HepG2 (cell line): ENCODE measurements around the gene CTNNA1. TPM values are rescaled to one million over a fixed set of nuclear protein-coding genes. Genes with fewer than 3 reads are reported as not detected.

Source experiments
- ATAC-seq: fragments of 200-7000 bp; cut with Tn5 transposase; 3 replicates; pipeline ENCODE4 v1.9.1; 2020; ENCODE audit warnings: mild to moderate bottlenecking, moderate library complexity
- BruUV-seq: library from RNA; stranded (reverse); fragments of 400-500 nt; replicated peaks from 2 replicates; lab custom pipeline; 2021; lab: Mats Ljungman, UMichigan
- CTCF ChIA-PET: fragments of 300-600 bp; formaldehyde crosslinking; extraction: SDS; loops from one replicate; lab custom pipeline; 2021; ENCODE audit warnings: low total read pairs, inconsistent platforms, low intra/inter-chr PET ratio; lab: Yijun Ruan, JAX
- POLR2A ChIA-PET: fragments of 350-600 bp; sonication (Branson Sonifier 250); formaldehyde crosslinking; loops from one replicate; lab custom pipeline; 2020; ENCODE audit warnings: antibody characterized with exemption, inconsistent platforms; lab: Yijun Ruan, JAX
- DNase-seq: peaks from one replicate; pipeline ENCODE4 v3.0.0-alpha.2; 2015; ENCODE audit warnings: low spot score
- FAIRE-seq: peaks from 3 replicates; lab custom pipeline; 2011; peaks lifted over from hg19 to GRCh38; lab: Jason Lieb, UNC
- H2AFZ ChIP-seq: one replicate; pipeline ENCODE4 v1.6.1; 2011; ENCODE audit warnings: low read length, inconsistent platforms
- H3K27ac ChIP-seq: fragments of 300-600 bp; 3 replicates; pipeline ENCODE4 v1.8.0; 2011; ENCODE audit warnings: mixed run types, mild to moderate bottlenecking, mixed read lengths, low read length, inconsistent platforms; ENCODE audit not compliant: insufficient read depth; ENCODE audit errors: extremely low read length
- H3K27me3 ChIP-seq, 2 experiments: fragments of 200-600 bp in 1 of 2; 2 replicates in 1 of 2; 3 replicates in 1 of 2; pipeline versions ENCODE4 v1.6.0 to v1.8.0; 2011; ENCODE audit warnings: low read length in 2 of 2, mild to moderate bottlenecking in 2 of 2, moderate library complexity in 2 of 2, inconsistent platforms in 1 of 2; ENCODE audit not compliant: insufficient read depth in 2 of 2, control insufficient read depth in 1 of 2
- H3K36me3 ChIP-seq, 2 experiments: fragments of 200-600 bp in 1 of 2; replicated peaks in 1 of 2; 2 replicates in 1 of 2; 3 replicates in 1 of 2; pipeline versions ENCODE4 v1.5.1 to v1.8.0; 2011; ENCODE audit warnings: low read length in 2 of 2, inconsistent platforms in 1 of 2; ENCODE audit not compliant: insufficient read depth in 2 of 2, control insufficient read depth in 1 of 2
- H3K4me1 ChIP-seq: 2 replicates; pipeline ENCODE4 v1.5.1; 2012; ENCODE audit warnings: low read length, inconsistent platforms; ENCODE audit not compliant: insufficient read depth
- H3K4me2 ChIP-seq: 2 replicates; pipeline ENCODE4 v1.6.0; 2011; ENCODE audit warnings: low read depth, low read length, inconsistent platforms
- H3K4me3 ChIP-seq, 3 experiments: fragments of 200-600 bp in 1 of 3; sonication (generic), shearing (Covaris generic) in 1 of 3; replicated peaks in 1 of 3; 2 replicates each; pipeline ENCODE4 v1.5.1; 2011 to 2016; ENCODE audit warnings: low read length in 3 of 3, inconsistent platforms in 2 of 3, low read depth in 2 of 3, mild to moderate bottlenecking in 2 of 3, control low read depth in 1 of 3, mixed read lengths in 1 of 3; ENCODE audit not compliant: insufficient read depth in 1 of 3
- H3K79me2 ChIP-seq: one replicate; pipeline ENCODE4 v1.6.1; 2011; ENCODE audit warnings: low read length, inconsistent platforms; ENCODE audit not compliant: insufficient read depth
- H3K9ac ChIP-seq: 2 replicates; pipeline ENCODE4 v1.6.0; 2011; ENCODE audit warnings: mild to moderate bottlenecking, low read depth, low read length, inconsistent platforms; ENCODE audit not compliant: insufficient read depth
- H3K9me3 ChIP-seq: 2 replicates; pipeline ENCODE4 v1.5.1; 2012; ENCODE audit warnings: mild to moderate bottlenecking, low read length
- H4K20me1 ChIP-seq: 2 replicates; pipeline ENCODE4 v1.6.0; 2011; ENCODE audit warnings: inconsistent platforms, mild to moderate bottlenecking, low read length, moderate library complexity; ENCODE audit not compliant: insufficient read depth
- FOSL2 ChIP-seq: sonication (generic); formaldehyde crosslinking; IDR thresholded peaks from 2 replicates; pipeline ENCODE4 v1.4.0; 2020; ENCODE audit warnings: missing genetic modification reagents
- HOXA9 ChIP-seq: sonication (generic); formaldehyde crosslinking; IDR thresholded peaks from 2 replicates; pipeline ENCODE4 v1.8.1; 2022; ENCODE audit warnings: missing genetic modification reagents, mild to moderate bottlenecking, moderate library complexity, borderline replicate concordance
- MEIS2 ChIP-seq: sonication (generic); formaldehyde crosslinking; IDR thresholded peaks from 2 replicates; pipeline ENCODE4 v1.9.0; 2021; ENCODE audit warnings: mild to moderate bottlenecking, missing genetic modification reagents
- PCBP2 ChIP-seq: fragments of 200-400 bp; formaldehyde crosslinking; optimal IDR thresholded peaks from 2 replicates; pipeline ENCODE3; 2018; ENCODE audit warnings: low read length, low read depth; ENCODE audit not compliant: poor library complexity, severe bottlenecking
- SNAI1 ChIP-seq: sonication (generic); formaldehyde crosslinking; IDR thresholded peaks from 2 replicates; pipeline ENCODE4 v1.5.0; 2020; ENCODE audit warnings: mild to moderate bottlenecking, missing genetic modification reagents, borderline replicate concordance
- SOX13 ChIP-seq, 3 experiments: fragments of 450-650 bp in 1 of 3; sonication (generic) in 1 of 3; formaldehyde crosslinking in 1 of 3; IDR thresholded peaks in 2 of 3; conservative IDR thresholded peaks in 1 of 3; 2 replicates each; pipeline versions ENCODE4 v1.5.0 to v1.6.1; 2016 to 2020; ENCODE audit warnings: antibody characterized with exemption in 1 of 3, mild to moderate bottlenecking in 1 of 3, missing compliant biosample characterization in 1 of 3, missing genetic modification reagents in 1 of 3, moderate library complexity in 1 of 3
- THYN1 ChIP-seq: sonication (generic); formaldehyde crosslinking; IDR thresholded peaks from 2 replicates; pipeline ENCODE4 v1.8.1; 2023; ENCODE audit warnings: low read depth, mild to moderate bottlenecking, moderate library complexity, missing genetic modification reagents, borderline replicate concordance
- ZNF263 ChIP-seq: sonication (generic); formaldehyde crosslinking; IDR thresholded peaks from 2 replicates; pipeline ENCODE4 v1.4.0; 2020; ENCODE audit warnings: missing genetic modification reagents
- ZNF816 ChIP-seq: sonication (generic); formaldehyde crosslinking; IDR thresholded peaks from 2 replicates; pipeline ENCODE4 v1.8.0; 2022; ENCODE audit warnings: missing genetic modification reagents, mild to moderate bottlenecking, borderline replicate concordance
- WGBS: methylation state at CpG from one replicate; pipeline ENCODE4 v1.1.6; 2017; ENCODE audit warnings: low lambda C conversion rate; 5-methylcytosine and 5-hydroxymethylcytosine counted together
- in situ Hi-C: cut with HindIII; loops from 2 replicates; pipeline ENCODE4 v1.10.0; 2017; ENCODE audit warnings: low pct_unique_long_range_greater_than_20kb; ENCODE audit not compliant: extremely low pct_ligation_motif_present
- intact Hi-C: fragments of 100-400 bp; cut with micrococcal nuclease; formaldehyde crosslinking; loops from one replicate; pipeline ENCODE4 v1.10.0; 2022; ENCODE audit not compliant: unreplicated experiment
- polyA plus RNA-seq, 8 experiments: library from polyadenylated mRNA; depleted of rRNA in 3 of 8; stranded (reverse) in 7 of 8; unstranded in 1 of 8; fragments of >200 nt; fragmentation: Illumina TruSeq in 4 of 8; extraction: Trizol in 4 of 8; gene quantifications; 2 replicates each; pipeline versions ENCODE4 v1.2.1 to v1.2.3, GENCODE V29; 2011 to 2016; ENCODE audit warnings: low read depth in 4 of 8, missing spikeins in 1 of 8, mixed read lengths in 1 of 8; ENCODE audit not compliant: insufficient read depth in 1 of 8
- total RNA-seq, 5 experiments: library from RNA; depleted of rRNA; stranded (reverse); fragments of >200 nt; fragmentation: Illumina TruSeq; extraction: Trizol; gene quantifications; 2 replicates each; pipeline ENCODE4 v1.2.3, GENCODE V29; 2016; ENCODE audit warnings: low read depth in 1 of 5
- TF ChIP-seq, protein P1 (sequence below): sonication (generic); formaldehyde crosslinking; IDR thresholded peaks from 2 replicates; pipeline ENCODE4 v1.5.0; 2020; ENCODE audit warnings: mild to moderate bottlenecking, missing genetic modification reagents, borderline replicate concordance

Gene CTNNA1
- total and polyA plus RNA-seq, 2 of the 13 experiments (the other 11 are each of a cell fraction or from before 2014, with no cell fraction given), result 66.8 to 162 TPM

DNA sequence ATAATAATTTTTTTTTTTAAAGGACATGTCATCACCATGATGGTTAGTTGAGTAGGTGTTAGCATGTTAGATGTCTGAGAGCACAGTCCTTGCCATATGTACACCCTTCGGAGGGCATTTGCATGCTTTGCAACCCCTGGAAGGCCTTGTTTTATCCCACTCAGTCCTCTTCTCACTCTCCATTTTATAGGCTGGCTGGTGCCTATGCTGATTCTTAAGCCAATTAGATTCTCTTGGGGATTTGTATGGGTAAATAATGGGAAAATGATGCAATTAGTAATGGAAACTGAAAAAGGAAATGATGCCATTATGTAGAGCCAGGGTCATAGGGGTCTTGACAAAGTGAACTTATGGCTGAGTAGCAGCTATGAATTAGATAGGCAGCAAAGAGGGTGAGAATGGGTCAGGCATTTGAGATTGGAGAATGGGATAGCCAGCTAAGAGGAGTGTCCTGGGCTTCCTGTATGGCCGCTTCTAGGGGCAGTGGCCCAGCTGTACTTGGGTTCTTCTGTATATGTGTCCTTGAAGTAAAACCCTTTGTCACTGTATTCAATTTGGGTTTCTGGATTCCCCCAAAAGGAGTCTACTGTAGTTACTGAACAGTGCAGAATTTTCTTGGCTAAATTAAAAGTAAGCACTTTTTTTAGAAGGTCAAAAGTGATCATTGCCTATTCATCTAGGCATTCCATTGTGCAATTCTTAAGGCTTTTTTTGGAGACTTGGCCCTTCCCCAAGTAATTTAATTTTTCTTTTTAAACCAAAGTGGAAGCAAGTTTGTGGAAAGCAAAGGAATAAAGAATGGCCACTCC, 90.3 kb downstream of the CTNNA1 start:
- Histone ChIP-seq H3K4me2 (no peak overlapping the region), H2AFZ (no peak overlapping the region), H3K4me1 (no peaks in the 10 kb centered on the region), H3K36me3 (peaks cover 0 to 11% of the 10 kb centered on the region in 2 experiments; a peak in 2 of 5 replicates), H3K4me3 (no peak overlapping the region), H3K9ac (no peak overlapping the region), H3K9me3 (no peaks in the 10 kb centered on the region)
- CTCF ChIA-PET, result no interaction called here
- FAIRE-seq (no peak), ATAC-seq (no peak)
- no TSS peak for BruUV-seq
- TF ChIP-seq ZNF816 (CRISPR knock-in tag) (no peak), ZNF263 (no peak)
- TF ChIP-seq, protein P1, sequence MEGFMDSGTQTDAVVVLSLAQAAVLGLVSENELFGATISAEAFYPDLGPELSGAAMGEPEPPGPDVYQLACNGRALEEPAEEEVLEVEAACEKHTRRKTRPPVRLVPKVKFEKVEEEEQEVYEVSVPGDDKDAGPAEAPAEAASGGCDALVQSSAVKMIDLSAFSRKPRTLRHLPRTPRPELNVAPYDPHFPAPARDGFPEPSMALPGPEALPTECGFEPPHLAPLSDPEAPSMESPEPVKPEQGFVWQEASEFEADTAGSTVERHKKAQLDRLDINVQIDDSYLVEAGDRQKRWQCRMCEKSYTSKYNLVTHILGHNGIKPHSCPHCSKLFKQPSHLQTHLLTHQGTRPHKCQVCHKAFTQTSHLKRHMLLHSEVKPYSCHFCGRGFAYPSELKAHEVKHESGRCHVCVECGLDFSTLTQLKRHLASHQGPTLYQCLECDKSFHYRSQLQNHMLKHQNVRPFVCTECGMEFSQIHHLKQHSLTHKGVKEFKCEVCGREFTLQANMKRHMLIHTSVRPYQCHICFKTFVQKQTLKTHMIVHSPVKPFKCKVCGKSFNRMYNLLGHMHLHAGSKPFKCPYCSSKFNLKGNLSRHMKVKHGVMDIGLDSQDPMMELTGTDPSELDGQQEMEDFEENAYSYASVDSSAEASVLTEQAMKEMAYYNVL (CRISPR knock-in tag), result no peak
- TF ChIP-seq, all 625 proteins: peak for 0
- intact Hi-C loops (no loop called here), in situ Hi-C loops (no loop called here)
- no peaks in the 10 kb centered on the region for H3K27me3 ChIP-seq
- no peak for DNase-seq
- peaks cover 32% of the 10 kb centered on the region for H3K79me2 ChIP-seq
- peaks cover 15% of the 10 kb centered on the region; the same call in 1 of the 2 replicates for H4K20me1 ChIP-seq
- no peak overlapping the region for H3K27ac ChIP-seq
- WGBS, result 100% methylated on average over 2 of the region's 2 CpGs
- POLR2A ChIA-PET, result no interaction called here

DNA sequence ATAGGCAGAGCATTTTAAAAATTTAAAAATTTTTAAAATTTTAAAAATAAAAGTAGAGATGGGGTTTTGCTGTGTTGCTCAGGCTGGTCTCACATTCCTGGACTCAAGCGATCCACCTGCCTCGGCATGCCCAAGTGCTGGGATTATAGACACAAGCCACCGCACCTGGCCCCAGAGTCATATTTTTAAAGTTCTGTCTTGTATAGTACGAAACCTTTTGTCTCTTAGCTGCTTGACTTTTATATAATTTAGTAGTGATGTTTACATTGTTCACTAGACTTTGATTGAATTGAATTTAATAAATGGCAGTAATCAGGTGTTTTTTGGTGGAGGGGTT, 90.9 kb downstream of the CTNNA1 start:
- Histone ChIP-seq H3K27ac (no peak overlapping the region), H4K20me1 (peaks cover 17% of the 10 kb centered on the region), H3K27me3 (no peaks in the 10 kb centered on the region), H3K4me2 (no peak overlapping the region), H3K9me3 (no peaks in the 10 kb centered on the region), H3K4me1 (no peaks in the 10 kb centered on the region), H3K9ac (no peak overlapping the region), H3K79me2 (peaks cover 32% of the 10 kb centered on the region), H2AFZ (no peak overlapping the region), H3K4me3 (no peak overlapping the region), H3K36me3 (peaks cover 0 to 11% of the 10 kb centered on the region in 2 experiments; a peak in 2 of 5 replicates)
- BruUV-seq, result no TSS peak
- ATAC-seq, result no peak
- in situ Hi-C loops (no loop called here), intact Hi-C loops (no loop called here)
- 99% methylated on average over 4 of the region's 4 CpGs for WGBS
- FAIRE-seq, result no peak
- TF ChIP-seq HOXA9 (CRISPR knock-in tag) (no peak), SOX13 (IDR thresholded peaks at IDR 0.05) (no peak), SOX13 (CRISPR knock-in tag; conservative IDR thresholded peaks at IDR 0.05 in 1 of 2, IDR thresholded peaks at IDR 0.05 in 1 of 2) (no peak), MEIS2 (CRISPR knock-in tag) (no peak), PCBP2 (no peak), THYN1 (CRISPR knock-in tag) (no peak), FOSL2 (CRISPR knock-in tag) (no peak), SNAI1 (CRISPR knock-in tag) (no peak)
- ChIA-PET CTCF (no interaction called here), POLR2A (no interaction called here)
- no peak for DNase-seq
